Measurements from ENCODE around the gene DNMT3A.

Gene DNMT3A

DNA sequence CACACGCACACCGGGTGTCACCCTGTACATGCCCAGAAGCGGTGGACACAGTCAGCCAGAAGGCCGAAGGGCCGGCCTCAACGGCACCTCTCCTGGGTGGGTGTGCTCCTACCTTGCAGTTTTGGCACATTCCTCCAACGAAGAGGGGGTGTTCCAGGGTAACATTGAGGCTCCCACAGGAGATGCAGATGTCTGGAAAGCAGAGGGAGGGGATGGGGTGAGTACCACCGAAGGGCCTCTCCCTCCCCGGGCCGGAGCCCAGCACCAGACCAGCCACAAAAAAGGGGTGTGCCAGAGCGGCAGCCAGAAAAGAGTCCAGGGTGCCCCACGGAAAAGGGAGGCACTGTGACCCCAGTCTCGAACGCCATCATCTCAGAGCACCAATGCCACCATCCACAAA is 96.6 kb downstream of the DNMT3A start:
- no peak for DNase-seq (ENCODE audit: extremely low read depth in 1 of 2, low read depth in 1 of 2)

DNA sequence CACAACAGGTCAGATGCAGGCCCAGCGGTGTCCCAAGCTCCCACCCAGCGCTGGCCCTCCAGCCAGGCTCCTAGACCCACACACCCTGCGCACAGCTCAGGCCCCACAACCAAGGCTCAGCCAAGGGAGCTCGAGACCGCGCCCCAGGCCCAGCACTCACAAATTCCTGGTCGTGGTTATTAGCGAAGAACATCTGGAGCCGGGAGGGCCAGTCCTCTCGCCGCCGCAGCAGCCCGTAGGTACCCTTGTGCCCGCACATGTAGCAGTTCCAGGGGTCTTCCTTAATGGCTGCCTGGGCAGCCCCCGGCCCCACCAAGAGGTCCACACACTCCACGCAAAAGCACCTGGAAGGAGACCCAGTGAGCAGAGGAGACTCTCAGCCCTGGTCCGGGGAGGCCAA is 97.7 kb downstream of the DNMT3A start:
- no peak for DNase-seq (ENCODE audit: extremely low read depth in 1 of 2, low read depth in 1 of 2)

DNA sequence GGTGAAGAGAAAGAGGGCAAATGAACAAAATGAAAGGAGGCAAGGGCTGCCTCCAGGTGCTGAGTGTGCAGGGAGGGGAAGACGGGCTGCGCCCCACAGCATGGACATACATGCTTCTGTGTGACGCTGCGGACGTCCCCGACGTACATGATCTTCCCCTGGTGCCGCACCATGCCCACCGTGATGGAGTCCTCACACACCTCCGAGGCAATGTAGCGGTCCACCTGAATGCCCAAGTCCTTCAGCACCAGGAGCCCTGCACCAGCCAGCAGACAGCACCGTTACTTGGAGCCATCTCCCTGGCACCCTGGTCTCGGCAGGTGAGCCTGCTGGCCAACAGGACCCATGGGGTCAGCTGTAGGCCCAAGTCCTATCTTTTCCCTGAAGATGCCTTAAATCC is 100.3 kb downstream of the DNMT3A start:
- DNase-seq (ENCODE audit: extremely low read depth in 1 of 2, low read depth in 1 of 2), result no peak

DNA sequence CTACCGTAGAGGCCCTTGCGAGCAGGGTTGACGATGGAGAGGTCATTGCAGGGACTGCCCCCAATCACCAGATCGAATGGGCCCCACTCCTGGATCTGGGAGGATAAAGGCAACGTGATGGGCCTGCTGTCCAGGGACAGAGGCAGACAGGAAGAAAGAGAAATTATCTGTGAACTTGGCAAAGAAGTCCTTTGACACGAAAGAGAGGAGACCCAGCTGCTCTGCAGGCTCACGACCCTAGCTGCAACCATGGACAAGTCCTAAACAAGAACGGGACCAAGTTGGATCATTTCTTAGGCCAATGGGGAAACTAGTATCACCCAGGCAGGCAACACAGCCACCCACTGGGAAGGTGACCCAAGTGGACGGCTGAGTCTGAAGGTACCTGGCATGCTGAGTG is 101.1 kb downstream of the DNMT3A start:
- DNase-seq (ENCODE audit: extremely low read depth in 1 of 2, low read depth in 1 of 2), result no peak

DNA sequence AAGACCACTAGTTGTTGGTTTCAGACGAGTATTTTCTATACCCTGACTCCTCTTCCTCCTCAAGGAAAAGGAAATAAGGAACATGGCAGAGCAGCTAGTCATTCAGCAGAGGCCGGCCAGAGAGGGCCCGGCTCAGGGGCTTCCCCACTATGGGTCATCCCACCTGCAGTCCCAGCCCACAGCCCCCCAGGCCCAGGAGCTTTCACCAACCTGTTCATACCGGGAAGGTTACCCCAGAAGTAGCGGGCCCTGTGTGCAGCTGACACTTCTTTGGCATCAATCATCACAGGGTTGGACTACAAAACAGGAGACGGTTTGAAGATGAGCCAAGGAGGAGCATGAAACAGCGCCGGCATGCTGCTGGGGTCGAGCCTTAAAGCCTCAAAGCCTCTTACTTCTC is 102.8 kb downstream of the DNMT3A start:
- no peak for DNase-seq (ENCODE audit: extremely low read depth in 1 of 2, low read depth in 1 of 2)

DNA sequence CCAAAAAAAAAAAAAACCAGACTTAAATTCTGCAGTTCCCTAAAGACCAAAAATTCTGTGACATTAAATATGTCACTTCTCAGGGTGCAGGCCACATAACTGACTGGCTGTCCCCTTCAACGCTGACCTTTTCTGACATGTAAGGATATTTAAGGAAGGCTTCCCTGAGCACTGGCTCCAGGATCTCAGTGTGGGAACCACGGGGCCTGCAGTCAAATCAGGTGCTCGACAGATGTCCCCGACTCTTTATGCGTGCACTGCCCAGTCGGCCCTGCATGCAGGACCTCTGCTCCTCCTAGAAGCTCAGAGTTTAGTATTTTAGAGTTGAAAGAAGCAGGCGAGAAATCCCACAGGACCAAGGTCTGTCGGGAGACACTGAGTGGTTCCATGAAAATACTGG is 104.0 kb downstream of the DNMT3A start:
- DNase-seq (ENCODE audit: extremely low read depth in 1 of 2, low read depth in 1 of 2), result no peak

DNA sequence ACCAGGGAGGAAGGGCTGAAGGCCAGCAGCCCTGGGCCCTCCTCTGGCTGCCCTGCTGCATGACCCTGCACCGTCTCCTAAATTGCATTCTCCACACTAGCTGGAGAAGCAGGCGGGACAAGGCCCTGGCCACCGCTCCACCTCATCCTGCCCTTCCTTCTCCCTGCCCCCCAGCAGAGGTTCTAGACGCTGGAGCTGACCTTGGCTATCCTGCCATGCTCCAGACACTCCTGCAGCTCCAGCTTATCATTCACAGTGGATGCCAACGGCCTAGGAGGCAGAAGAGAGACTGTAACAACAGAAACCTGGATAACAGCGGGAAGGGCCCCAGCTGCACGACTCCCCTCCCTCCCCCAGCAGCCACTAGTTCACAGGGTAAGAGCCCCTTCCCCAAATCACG is 105.0 kb downstream of the DNMT3A start:
- no peak for DNase-seq (ENCODE audit: extremely low read depth in 1 of 2, low read depth in 1 of 2)

DNA sequence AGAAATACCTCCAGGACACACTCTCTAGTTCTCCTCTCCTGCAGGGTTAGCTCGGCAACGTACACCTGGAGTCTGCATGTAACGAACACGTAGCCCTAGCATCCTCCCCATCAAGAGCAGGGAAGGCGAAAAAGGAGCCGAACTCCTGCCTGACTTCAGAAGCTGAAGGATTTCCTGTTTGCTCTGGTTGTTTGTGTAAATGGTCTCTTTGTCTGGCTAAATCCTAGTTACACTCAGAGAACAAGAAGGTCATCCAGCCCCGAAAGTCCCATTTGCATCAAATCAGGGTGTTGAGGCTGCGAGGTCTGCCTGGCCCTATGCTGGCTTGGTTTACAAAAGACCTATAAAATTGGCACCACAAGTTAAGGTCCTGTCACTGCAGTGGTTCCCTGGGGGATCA is 107.0 kb downstream of the DNMT3A start:
- no peak for DNase-seq (ENCODE audit: extremely low read depth in 1 of 2, low read depth in 1 of 2)

DNA sequence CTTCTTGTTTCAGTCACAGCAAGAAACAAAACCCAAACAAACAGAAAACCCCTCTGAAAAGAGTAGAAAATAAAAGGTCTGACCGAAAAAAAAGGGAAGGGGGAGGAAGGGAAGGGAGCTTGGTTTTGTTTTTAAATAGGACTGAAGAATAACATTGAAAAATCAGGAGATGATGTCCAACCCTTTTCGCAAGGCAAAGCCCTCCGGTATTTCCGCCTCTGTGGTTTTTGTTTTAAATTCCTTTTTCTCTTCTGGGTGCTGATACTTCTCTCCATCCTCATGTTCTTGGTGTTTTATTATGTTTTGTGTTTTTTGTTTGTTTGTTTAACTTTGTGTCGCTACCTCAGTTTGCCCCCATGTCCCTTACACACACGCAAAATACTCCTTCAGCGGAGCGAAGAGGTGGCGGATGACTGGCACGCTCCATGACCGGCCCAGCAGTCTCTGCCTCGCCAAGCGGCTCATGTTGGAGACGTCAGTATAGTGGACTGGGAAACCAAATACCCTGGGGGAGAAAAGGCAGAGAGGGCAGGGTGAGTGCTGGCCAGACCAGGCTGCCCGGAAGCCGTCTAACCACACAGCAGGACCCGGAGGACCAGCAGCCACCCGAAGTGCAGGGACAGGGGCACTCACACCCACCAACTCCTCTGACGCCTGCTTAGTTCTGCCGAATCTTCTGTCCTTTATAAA is 107.7 kb downstream of the DNMT3A start:
- DNase-seq (ENCODE audit: extremely low read depth in 1 of 2, low read depth in 1 of 2), result no peak

DNA sequence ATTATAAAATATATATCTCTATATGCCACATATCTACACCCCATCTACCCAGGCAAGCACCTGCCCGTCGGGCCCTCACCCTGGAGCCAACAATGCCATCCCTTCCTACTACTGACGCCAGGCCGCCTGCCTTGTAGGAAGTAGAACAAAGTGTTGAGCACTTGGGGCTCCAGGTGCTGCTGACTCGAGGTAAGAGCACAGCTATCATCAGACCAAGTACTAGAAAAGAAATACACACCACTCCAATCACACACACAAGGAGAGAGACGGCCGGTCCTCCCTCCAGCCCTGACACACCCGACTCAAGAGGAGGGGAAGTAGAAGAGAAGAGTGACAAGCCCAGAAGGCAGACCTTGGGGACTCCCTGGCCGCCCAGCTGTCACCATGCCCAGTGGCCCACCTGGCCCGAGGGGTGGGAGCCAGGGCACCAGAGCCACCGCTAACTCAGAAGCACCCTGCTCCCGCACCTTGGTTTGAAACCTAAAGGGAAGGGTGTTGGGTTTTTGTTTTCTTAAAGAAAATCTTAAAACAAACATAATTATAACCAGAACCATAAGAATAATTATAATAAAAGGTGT is 109.4 kb downstream of the DNMT3A start:
- no peak for DNase-seq (ENCODE audit: extremely low read depth in 1 of 2, low read depth in 1 of 2)

DNA sequence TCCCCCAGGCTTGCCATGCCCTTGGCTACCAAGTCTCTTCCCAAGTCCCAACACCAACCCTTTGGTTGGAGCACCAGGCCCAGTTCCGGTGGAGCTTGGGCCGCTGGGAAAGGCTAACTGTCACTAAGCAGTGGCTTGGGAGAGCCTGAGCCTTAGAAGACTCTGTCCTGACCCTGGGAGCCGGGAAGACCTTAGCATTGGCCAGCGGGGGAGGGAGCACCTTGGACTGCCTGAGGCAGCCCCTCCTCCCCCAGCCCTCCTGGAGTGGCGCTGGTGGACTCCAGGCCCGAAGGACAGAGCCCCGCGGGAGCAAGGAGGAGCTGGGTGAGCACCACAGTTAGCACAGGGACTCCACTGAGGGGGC is 110.8 kb downstream of the DNMT3A start:
- DNase-seq (ENCODE audit: extremely low read depth in 1 of 2, low read depth in 1 of 2), result no peak

DNA sequence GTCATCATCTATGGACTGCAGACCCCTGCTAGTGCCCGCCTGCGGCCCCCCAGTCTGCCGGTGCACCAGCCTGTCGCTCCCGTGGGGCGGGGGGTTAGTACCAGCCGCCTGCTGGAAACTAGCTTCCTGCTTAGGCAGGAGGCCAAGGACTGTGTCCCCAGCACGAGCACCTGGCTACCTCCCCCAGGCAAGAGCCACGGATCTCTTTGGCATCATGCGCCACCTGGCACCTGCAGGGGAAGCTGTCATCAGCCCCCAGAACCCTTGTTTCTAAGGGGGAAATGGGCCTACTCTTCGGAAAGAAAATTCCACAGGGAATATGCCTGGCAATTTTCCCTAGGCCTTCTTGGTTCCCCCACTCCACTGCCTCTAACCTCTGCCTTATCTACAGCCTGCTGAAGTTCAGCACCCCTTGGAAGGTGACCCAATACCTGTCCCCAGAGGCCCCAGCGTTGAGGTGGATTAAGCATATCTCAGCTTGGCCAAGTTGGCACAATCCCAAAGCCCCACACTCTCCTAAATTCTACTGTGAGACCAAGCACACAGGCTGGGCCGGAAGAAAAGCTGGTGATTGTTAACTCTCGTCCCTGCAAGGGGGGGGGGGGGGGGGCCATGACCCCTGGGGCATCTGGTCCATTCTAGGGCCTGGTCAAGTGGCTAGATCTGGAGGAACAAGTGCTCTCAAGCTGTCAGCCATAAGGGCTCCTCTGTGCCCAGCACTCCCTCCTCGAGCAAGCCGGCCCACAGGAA is 111.4 kb downstream of the DNMT3A start:
- no peak for DNase-seq (ENCODE audit: extremely low read depth in 1 of 2, low read depth in 1 of 2)

DNA sequence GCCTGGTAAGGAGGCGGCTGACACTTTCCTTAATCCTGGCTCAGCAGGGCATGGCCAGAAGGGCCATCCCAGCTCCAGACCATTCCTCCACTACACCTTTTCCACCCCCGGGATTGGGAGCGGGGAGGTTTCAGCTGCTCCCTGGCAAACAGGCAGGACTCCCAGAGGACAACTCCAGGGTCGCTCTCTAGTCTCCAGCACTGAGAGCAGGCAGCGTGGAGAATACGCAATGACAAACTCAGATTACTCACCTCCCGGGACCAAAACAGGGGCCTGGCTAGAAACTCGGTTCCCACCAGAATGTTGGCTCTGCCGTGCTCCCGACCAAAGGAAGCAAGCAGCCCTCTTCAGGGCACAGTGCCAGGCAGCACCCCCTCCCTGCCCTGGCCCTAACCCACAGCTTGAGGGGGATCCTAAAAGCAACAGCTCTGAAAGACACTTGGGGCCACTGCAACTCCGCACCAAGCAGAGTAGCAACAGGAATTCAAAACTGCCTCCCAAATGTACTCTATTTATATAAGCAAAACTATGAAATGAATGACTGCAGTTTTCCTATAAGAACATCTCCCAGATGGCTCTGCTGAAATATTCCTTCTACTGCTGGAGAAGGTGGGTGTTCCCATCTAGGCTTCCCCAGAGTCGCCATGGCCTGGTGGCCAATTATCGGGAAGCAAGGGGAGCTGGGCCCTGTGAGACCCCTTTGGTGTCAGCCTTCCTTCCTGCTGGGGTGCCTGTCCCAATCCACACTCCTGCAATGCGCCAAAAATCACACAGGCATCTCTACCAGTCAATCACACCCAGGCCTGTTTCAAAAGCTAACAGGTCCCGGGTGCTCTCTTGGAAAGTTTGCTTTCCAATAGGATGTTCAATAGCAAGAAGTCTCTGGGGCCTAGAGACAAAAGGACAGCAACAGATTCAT is 112.2 kb downstream of the DNMT3A start:
- no peak for DNase-seq (ENCODE audit: extremely low read depth in 1 of 2, low read depth in 1 of 2)

DNA sequence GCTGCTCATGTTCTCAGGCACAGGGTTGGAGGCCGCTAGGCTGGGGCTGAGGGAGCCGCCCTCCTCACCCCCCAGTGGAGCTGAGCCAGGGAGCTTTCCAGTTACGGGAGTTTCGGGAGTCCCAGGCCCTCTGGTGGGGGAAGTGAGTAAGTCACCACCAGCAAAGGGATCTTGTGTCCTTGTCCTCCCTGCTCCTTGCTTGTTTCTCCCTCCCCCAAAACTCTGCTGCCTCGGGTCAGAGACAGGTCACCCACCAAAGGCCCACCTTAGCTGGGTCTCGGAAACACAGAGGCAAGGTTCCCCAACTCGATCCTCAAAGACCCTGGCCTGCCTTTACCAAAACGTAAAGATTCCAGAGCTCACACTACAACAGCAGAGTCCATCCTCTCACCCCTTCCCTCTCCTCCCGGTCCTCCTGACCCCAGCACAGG is 112.9 kb downstream of the DNMT3A start:
- DNase-seq (ENCODE audit: extremely low read depth in 1 of 2, low read depth in 1 of 2), result no peak

DNA sequence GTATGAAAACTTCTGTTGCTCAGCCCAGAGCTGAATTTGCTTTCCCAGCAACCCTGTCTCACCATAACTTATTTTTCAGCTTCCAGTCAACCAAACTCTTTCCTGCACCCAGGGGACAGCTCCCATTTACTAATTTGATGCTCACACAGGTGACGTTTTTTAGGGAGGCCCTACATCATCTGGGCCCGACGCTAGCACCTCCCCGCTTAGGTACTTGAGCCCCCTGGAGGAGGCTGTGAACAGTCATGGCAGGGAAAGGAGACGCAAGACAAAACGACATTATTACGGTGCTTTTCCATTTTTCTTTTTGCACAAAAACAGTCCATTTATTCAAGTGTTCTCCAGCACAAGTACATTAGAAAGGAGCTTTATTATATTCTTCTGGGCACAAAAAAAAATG is 114.1 kb downstream of the DNMT3A start:
- no peak for DNase-seq (ENCODE audit: extremely low read depth in 1 of 2, low read depth in 1 of 2)

DNA sequence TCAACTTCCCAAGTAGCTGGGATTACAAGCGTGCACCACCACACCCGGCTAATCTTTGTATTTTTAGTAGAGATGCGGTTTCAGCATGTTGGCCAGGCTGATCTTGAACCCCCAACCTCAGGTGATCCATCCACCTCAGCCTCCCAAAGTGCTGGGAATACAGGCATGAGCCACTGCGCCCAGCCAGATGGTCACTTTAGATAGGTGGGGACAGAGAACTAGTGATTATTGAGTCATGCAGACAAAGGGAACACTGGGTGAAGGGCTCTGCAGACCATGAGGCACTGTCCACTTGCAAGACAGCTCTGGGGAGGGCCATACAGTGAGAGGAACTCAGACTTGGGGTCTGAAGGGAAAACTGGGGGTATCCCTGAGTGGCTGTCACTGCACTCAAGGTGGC is 114.9 kb downstream of the DNMT3A start:
- DNase-seq (ENCODE audit: extremely low read depth in 1 of 2, low read depth in 1 of 2), result no peak

DNA sequence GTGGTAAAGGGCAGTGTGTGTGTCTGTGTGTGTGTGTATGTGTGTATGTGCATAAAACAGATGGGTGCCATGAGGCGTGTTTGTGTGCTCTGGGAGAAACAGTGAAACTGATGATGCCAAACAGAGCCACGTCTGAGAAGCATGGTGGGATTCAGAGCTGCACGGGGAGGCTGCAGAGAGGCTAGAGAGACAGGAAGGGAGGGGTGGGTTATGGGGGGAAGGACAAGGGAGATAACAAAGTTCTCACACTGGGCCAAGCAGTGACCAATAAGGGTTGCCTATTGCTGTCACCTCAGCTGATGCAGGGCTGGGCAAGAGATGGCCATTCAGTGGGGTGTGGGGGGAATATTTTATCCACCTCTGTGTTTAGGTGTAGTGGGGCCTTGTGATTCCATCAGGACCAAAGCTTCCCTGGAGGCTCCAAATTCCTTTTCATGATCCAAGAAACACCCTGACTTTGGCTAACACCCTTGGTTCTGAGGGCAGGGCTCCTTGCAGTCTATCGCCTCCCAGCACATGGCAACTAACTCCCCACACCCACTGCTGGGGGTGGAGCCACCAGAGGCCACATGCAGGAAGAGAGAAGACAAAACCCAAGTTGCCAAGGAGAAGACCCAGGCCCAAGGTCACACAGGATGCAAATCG is 119.1 kb downstream of the DNMT3A start:
- DNase-seq (ENCODE audit: extremely low read depth in 1 of 2, low read depth in 1 of 2), result no peak

DNA sequence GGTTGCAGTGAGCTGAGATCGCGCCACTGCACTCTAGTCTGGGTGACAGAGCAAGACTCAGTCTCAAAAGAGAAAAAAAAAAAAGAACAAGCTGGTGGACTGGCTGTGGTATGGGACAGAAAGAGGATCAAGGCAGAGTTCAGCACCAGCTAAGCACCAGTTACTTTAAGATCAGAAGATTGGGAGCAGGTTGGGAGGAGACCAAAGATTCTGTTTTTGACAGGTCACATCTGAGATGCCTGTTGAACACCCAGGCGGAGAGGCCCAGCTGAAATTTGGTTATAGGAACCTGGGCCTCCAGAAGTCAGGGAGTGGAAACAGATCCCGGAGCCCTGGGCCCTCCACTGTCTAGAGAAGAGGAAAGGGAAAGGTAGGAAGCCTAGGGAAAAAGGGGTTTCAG is 120.1 kb downstream of the DNMT3A start:
- no peak for DNase-seq (ENCODE audit: extremely low read depth in 1 of 2, low read depth in 1 of 2)

DNA sequence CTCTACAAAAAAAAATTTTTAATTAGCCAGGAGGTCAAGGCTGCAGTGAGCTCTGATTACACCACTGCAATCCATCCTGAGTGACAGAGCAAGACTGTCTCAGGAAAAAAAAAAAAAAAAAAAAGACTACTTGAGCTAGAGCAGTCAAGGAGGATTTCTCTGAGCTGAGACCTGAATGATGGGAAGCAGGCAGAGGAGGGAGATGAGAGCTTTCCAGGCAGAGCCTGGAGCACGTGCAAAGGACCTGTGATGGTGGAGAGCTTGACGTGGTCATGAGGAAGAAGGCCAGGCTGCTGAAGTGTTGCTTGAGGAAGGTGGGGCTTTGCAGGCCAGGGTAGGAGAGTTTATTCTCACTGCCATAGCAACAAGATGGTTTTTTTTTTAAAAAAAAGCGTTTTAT is 121.4 kb downstream of the DNMT3A start:
- no peak for DNase-seq (ENCODE audit: extremely low read depth in 1 of 2, low read depth in 1 of 2)

DNA sequence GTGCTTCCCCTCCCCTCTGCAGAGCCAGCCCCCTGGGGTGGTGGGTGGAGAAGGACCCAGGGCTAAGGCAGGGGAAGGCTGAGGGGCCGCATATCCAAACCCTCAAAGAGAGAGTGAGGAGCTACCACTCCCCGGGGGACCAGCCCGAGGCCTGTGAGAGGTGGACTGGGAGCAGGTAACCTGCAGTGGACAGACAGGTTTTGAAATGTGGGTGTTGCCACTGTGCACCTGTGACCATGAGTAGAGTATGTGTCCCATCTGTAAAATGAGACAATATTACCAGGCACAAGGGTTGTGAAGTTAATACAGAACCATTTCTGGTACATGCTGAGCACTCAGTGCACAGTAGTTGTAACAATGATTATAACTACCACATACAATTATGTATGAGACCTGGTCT is 122.1 kb downstream of the DNMT3A start:
- no peak for DNase-seq (ENCODE audit: extremely low read depth in 1 of 2, low read depth in 1 of 2)

DNA sequence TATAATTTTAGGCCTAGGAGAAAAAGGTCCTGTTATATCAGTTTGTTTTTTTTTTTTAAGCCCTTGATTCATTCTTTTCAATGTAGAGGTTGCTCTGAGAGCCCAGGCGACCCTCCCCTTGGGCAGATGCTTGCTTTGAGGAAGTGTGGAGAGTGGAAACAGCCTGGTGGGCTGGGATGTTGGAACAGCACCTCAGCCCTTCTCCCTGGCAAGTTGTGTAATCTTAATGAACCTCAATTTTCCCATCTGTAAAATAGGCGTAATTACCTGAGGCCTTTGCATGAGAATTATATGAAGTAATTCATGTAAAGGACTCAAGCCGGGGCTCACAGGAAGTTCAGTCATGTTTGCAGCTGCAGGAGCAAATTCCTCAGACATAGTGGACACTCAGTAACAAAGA is 123.6 kb downstream of the DNMT3A start:
- no peak for DNase-seq (ENCODE audit: extremely low read depth in 1 of 2, low read depth in 1 of 2)
